Neural cell (in vitro differentiated cells): ENCODE results near the gene PTK6. TPM values are rescaled to one million over a fixed set of nuclear protein-coding genes. Genes with fewer than 3 reads are reported as not detected.

Source experiments
- H2AFZ ChIP-seq: fragments of 200-600, 300-800 bp; sonication (generic), shearing (Covaris generic); 2 replicates; pipeline ENCODE4 v1.6.0; 2014; ENCODE audit warnings: low read depth, mild to moderate bottlenecking, antibody characterized with exemption, low read length, moderate library complexity
- H3F3A ChIP-seq: fragments of 200-600 bp; shearing (Covaris generic); 2 replicates; pipeline ENCODE4 v1.6.1; 2016; ENCODE audit warnings: mild to moderate bottlenecking, moderate library complexity, mixed read lengths, antibody characterized with exemption, low read length; ENCODE audit not compliant: insufficient read depth, poor library complexity, severe bottlenecking
- H3K27ac ChIP-seq: fragments of 200-600, 300-800 bp; sonication (generic), shearing (Covaris generic); 2 replicates; pipeline ENCODE4 v1.5.1; 2014; ENCODE audit warnings: mild to moderate bottlenecking, low read length, moderate library complexity
- H3K27me3 ChIP-seq: fragments of 300-800, 200-600 bp; sonication (generic), shearing (Covaris generic); 2 replicates; pipeline ENCODE4 v1.6.0; 2014; ENCODE audit warnings: mild to moderate bottlenecking, low read depth, low read length, moderate library complexity; ENCODE audit not compliant: insufficient read depth
- H3K36me3 ChIP-seq: fragments of 300-800, 200-600 bp; sonication (generic), shearing (Covaris generic); 2 replicates; pipeline ENCODE4 v1.5.1; 2014; ENCODE audit warnings: mild to moderate bottlenecking, antibody characterized with exemption, low read length, moderate library complexity; ENCODE audit not compliant: insufficient read depth
- H3K4me2 ChIP-seq: fragments of 300-800, 200-600 bp; sonication (generic), shearing (Covaris generic); 2 replicates; pipeline ENCODE4 v1.6.0; 2014; ENCODE audit warnings: mild to moderate bottlenecking, low read length
- H3K4me3 ChIP-seq: fragments of 300-800, 200-600 bp; sonication (generic), shearing (Covaris generic); 2 replicates; pipeline ENCODE4 v1.5.1; 2014; ENCODE audit warnings: mild to moderate bottlenecking, low read length, moderate library complexity
- H3K79me2 ChIP-seq: fragments of 200-600 bp; shearing (Covaris generic); replicated peaks from 2 replicates; pipeline ENCODE4 v1.6.0; 2014; ENCODE audit warnings: mild to moderate bottlenecking, low read length, moderate library complexity; ENCODE audit not compliant: insufficient read depth
- H3K9ac ChIP-seq: fragments of 300-800, 200-600 bp; sonication (generic), shearing (Covaris generic); 2 replicates; pipeline ENCODE4 v1.6.1; 2016; ENCODE audit warnings: mild to moderate bottlenecking, low read length, mixed read lengths
- H3K9me2 ChIP-seq: fragments of 200-600 bp; shearing (Covaris generic); 2 replicates; pipeline ENCODE4 v1.6.1; 2016; ENCODE audit warnings: mild to moderate bottlenecking, low read length, mixed read lengths; ENCODE audit not compliant: insufficient read depth
- H3K9me3 ChIP-seq: fragments of 200-600, 300-800 bp; sonication (generic), shearing (Covaris generic); 2 replicates; pipeline ENCODE4 v1.6.1; 2016; ENCODE audit warnings: mild to moderate bottlenecking, mixed run types, low read length, moderate library complexity, mixed read lengths
- H4K20me1 ChIP-seq: fragments of 200-600 bp; shearing (Covaris generic); 2 replicates; pipeline ENCODE4 v1.6.1; 2016; ENCODE audit warnings: mild to moderate bottlenecking, mixed run types; ENCODE audit not compliant: insufficient read depth
- CTCF ChIP-seq: fragments of 450-650 bp; IDR thresholded peaks from 2 replicates; pipeline ENCODE4 v1.5.1; 2014; ENCODE audit warnings: antibody characterized with exemption, mild to moderate bottlenecking, moderate library complexity; ENCODE audit not compliant: poor library complexity, severe bottlenecking
- EP300 ChIP-seq: fragments of 450-650 bp; conservative IDR thresholded peaks from 2 replicates; pipeline ENCODE4 v1.6.1; 2014; ENCODE audit warnings: antibody characterized with exemption, mild to moderate bottlenecking, moderate library complexity; ENCODE audit not compliant: poor library complexity, severe bottlenecking
- EZH2 ChIP-seq: fragments of 200-600, 300-800 bp; shearing (Covaris generic), sonication (generic); IDR thresholded peaks from 2 replicates; pipeline ENCODE4 v1.6.1; 2014; ENCODE audit warnings: antibody characterized with exemption, low read length, borderline replicate concordance, mild to moderate bottlenecking; ENCODE audit not compliant: insufficient read depth, poor library complexity, severe bottlenecking
- MXI1 ChIP-seq: fragments of 450-650 bp; conservative IDR thresholded peaks from 2 replicates; pipeline ENCODE4 v1.6.1; 2014; ENCODE audit warnings: antibody characterized with exemption, mild to moderate bottlenecking; ENCODE audit not compliant: poor library complexity, severe bottlenecking
- POLR2AphosphoS5 ChIP-seq: IDR thresholded peaks from 2 replicates; pipeline ENCODE4 v1.6.1; 2012
- RAD21 ChIP-seq: fragments of 450-650 bp; conservative IDR thresholded peaks from 2 replicates; pipeline ENCODE4 v1.6.1; 2014; ENCODE audit warnings: antibody characterized with exemption, mild to moderate bottlenecking, moderate library complexity
- SMC3 ChIP-seq: fragments of 450-650 bp; conservative IDR thresholded peaks from 2 replicates; pipeline ENCODE4 v1.6.1; 2014; ENCODE audit warnings: antibody characterized with exemption, mild to moderate bottlenecking, moderate library complexity; ENCODE audit not compliant: poor library complexity
- TAF1 ChIP-seq: IDR thresholded peaks from 2 replicates; pipeline ENCODE4 v1.6.1; 2012; ENCODE audit warnings: low read depth
- polyA plus RNA-seq: library from polyadenylated mRNA; depleted of rRNA; stranded (reverse); fragments of >200 nt; gene quantifications from 2 replicates; pipeline ENCODE4 v1.2.3, GENCODE V29; 2014
- TF ChIP-seq, protein P1 (sequence below): IDR thresholded peaks from 2 replicates; pipeline ENCODE4 v1.6.1; 2012; ENCODE audit warnings: borderline replicate concordance

PTK6 gene
- polyA plus RNA-seq, 1 donor from 2014 or later: not detected

DNA sequence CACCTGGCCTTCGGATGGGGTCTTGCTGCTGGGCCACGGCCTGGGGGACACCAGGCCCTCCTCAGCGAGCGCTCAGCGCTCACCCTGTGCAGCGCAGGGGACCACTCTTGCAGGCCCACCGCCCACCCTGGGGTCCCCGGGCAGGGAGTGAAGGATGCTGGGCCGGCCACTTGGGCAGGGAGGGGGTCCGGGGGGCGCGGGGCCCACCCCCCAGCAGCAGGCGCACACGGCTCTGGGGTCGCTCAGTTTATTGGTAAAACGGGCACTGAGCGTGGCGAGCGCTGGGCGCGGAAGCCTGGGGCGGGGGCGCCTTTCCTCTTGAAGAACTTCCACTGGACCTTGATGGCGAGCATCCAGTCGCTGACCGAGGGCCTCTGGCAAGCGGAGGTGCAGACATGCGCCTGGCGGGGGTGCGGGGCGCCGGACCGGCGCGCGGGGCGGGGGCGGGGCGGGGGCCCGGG is 49.4 kb downstream of the PTK6 start:
- H3K9me2 ChIP-seq: no peaks in the 10 kb centered on the region
- H3K79me2 ChIP-seq: no peaks in the 10 kb centered on the region
- H2AFZ ChIP-seq: no peak overlapping the region
- TF ChIP-seq CTCF (no peak), RAD21 (no peak), SMC3 (no peak)
- no peaks in the 10 kb centered on the region for H4K20me1 ChIP-seq
- H3K9ac ChIP-seq: no peak overlapping the region
- peaks cover 6% of the 10 kb centered on the region for H3K36me3 ChIP-seq
- H3K4me3 ChIP-seq: no peak overlapping the region
- no peak overlapping the region for H3K4me2 ChIP-seq
- H3K27ac ChIP-seq: no peak overlapping the region
- no peaks in the 10 kb centered on the region for H3K27me3 ChIP-seq
- H3F3A ChIP-seq: no peaks in the 10 kb centered on the region
- H3K9me3 ChIP-seq: no peaks in the 10 kb centered on the region

DNA sequence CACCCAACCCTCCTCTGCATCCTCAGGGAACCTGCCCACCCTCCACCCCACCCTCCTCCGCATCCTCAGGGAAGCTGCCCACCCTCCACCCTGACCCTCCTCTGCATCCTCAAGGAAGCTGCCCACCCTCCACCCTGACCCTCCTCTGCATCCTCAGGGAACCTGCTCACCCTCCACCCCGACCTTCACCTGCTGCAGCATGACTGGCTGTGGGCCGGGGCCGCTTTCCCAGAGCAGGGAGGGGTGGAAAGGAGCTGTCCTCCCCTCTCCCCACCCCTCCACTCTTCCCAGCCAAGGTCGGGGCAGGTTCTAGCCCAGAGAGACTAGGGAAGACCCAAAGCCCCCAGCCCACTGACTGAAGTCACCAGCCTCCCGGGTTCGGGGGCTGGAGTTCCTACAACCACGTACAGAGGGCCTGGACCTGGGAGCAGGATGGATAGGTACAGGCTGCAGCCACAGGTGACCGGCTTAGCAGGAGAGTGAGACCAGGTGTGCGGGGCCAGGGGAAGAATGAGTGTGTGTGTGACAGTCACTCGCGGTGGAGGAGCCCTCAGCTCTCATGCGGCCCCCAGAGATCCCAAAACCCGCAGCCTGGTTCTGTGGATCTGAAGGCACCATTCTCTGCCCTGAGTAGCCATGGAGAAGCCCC is 49.9 kb downstream of the PTK6 start:
- Histone ChIP-seq H3K9me3 (no peaks in the 10 kb centered on the region), H3K27me3 (no peaks in the 10 kb centered on the region), H3K27ac (no peak overlapping the region), H2AFZ (no peak overlapping the region), H3K79me2 (no peaks in the 10 kb centered on the region), H3K4me2 (no peak overlapping the region), H3K9me2 (no peaks in the 10 kb centered on the region), H4K20me1 (no peaks in the 10 kb centered on the region), H3K4me3 (no peak overlapping the region), H3F3A (no peaks in the 10 kb centered on the region), H3K9ac (no peak overlapping the region), H3K36me3 (peaks cover 6% of the 10 kb centered on the region)
- no peak for TF ChIP-seq MXI1
- no peak for TF ChIP-seq SMC3
- TF ChIP-seq, protein P1, sequence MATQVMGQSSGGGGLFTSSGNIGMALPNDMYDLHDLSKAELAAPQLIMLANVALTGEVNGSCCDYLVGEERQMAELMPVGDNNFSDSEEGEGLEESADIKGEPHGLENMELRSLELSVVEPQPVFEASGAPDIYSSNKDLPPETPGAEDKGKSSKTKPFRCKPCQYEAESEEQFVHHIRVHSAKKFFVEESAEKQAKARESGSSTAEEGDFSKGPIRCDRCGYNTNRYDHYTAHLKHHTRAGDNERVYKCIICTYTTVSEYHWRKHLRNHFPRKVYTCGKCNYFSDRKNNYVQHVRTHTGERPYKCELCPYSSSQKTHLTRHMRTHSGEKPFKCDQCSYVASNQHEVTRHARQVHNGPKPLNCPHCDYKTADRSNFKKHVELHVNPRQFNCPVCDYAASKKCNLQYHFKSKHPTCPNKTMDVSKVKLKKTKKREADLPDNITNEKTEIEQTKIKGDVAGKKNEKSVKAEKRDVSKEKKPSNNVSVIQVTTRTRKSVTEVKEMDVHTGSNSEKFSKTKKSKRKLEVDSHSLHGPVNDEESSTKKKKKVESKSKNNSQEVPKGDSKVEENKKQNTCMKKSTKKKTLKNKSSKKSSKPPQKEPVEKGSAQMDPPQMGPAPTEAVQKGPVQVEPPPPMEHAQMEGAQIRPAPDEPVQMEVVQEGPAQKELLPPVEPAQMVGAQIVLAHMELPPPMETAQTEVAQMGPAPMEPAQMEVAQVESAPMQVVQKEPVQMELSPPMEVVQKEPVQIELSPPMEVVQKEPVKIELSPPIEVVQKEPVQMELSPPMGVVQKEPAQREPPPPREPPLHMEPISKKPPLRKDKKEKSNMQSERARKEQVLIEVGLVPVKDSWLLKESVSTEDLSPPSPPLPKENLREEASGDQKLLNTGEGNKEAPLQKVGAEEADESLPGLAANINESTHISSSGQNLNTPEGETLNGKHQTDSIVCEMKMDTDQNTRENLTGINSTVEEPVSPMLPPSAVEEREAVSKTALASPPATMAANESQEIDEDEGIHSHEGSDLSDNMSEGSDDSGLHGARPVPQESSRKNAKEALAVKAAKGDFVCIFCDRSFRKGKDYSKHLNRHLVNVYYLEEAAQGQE: no peak
- no peak for TF ChIP-seq CTCF
- TF ChIP-seq RAD21: no peak
- TF ChIP-seq POLR2AphosphoS5: no peak
- no peak for TF ChIP-seq TAF1
- TF ChIP-seq EP300: no peak
- TF ChIP-seq EZH2: no peak
